HepG2 (cell line): Measurements from ENCODE around the gene VSTM1. TPM values are rescaled to one million over a fixed set of nuclear protein-coding genes. Genes with fewer than 3 reads are reported as not detected.

ENCODE experiments used
- CBFB ChIP-seq: sonication (generic); formaldehyde crosslinking; IDR thresholded peaks from 2 replicates; pipeline ENCODE4 v1.4.0; 2020; ENCODE audit warnings: missing genetic modification reagents
- CCDC6 ChIP-seq: sonication (generic); formaldehyde crosslinking; IDR thresholded peaks from 2 replicates; pipeline ENCODE4 v1.8.1; 2022; ENCODE audit warnings: mild to moderate bottlenecking, missing genetic modification reagents, moderate library complexity
- PHF20 ChIP-seq: sonication (generic); formaldehyde crosslinking; IDR thresholded peaks from 2 replicates; pipeline ENCODE4 v1.5.0; 2020; ENCODE audit warnings: mild to moderate bottlenecking, missing genetic modification reagents
- RXRA ChIP-seq: sonication (generic); formaldehyde crosslinking; IDR thresholded peaks from 2 replicates; pipeline ENCODE4 v1.5.1; 2020; ENCODE audit warnings: missing genetic modification reagents
- SPEN ChIP-seq: sonication (generic); formaldehyde crosslinking; IDR thresholded peaks from 2 replicates; pipeline ENCODE4 v1.5.1; 2020; ENCODE audit warnings: low read depth, mild to moderate bottlenecking, missing genetic modification reagents
- TBX2 ChIP-seq: sonication (generic); formaldehyde crosslinking; IDR thresholded peaks from 2 replicates; pipeline ENCODE4 v1.5.0; 2020; ENCODE audit warnings: missing genetic modification reagents, mild to moderate bottlenecking, borderline replicate concordance
- ZNF263 ChIP-seq: sonication (generic); formaldehyde crosslinking; IDR thresholded peaks from 2 replicates; pipeline ENCODE4 v1.4.0; 2020; ENCODE audit warnings: missing genetic modification reagents
- ZNF766 ChIP-seq: sonication (generic); formaldehyde crosslinking; IDR thresholded peaks from 2 replicates; pipeline ENCODE4 v1.5.0; 2020; ENCODE audit warnings: missing genetic modification reagents, borderline replicate concordance
- polyA plus RNA-seq, 8 experiments: library from polyadenylated mRNA; depleted of rRNA in 3 of 8; stranded (reverse) in 7 of 8; unstranded in 1 of 8; fragments of >200 nt; fragmentation: Illumina TruSeq in 4 of 8; extraction: Trizol in 4 of 8; gene quantifications; 2 replicates each; pipeline versions ENCODE4 v1.2.1 to v1.2.3, GENCODE V29; 2011 to 2016; ENCODE audit warnings: low read depth in 4 of 8, missing spikeins in 1 of 8, mixed read lengths in 1 of 8; ENCODE audit not compliant: insufficient read depth in 1 of 8
- total RNA-seq, 5 experiments: library from RNA; depleted of rRNA; stranded (reverse); fragments of >200 nt; fragmentation: Illumina TruSeq; extraction: Trizol; gene quantifications; 2 replicates each; pipeline ENCODE4 v1.2.3, GENCODE V29; 2016; ENCODE audit warnings: low read depth in 1 of 5
- TF ChIP-seq, protein P1 (sequence below): sonication (generic); formaldehyde crosslinking; IDR thresholded peaks from 2 replicates; pipeline ENCODE4 v1.4.0; 2020; ENCODE audit warnings: mild to moderate bottlenecking, missing genetic modification reagents
- TF ChIP-seq, protein P2 (sequence below): sonication (generic); formaldehyde crosslinking; IDR thresholded peaks from 2 replicates; pipeline ENCODE4 v1.8.1; 2023; ENCODE audit warnings: mild to moderate bottlenecking, missing genetic modification reagents
- TF ChIP-seq, protein P3 (sequence below): sonication (generic); formaldehyde crosslinking; IDR thresholded peaks from 2 replicates; pipeline ENCODE4 v1.4.0; 2020; ENCODE audit warnings: missing genetic modification reagents
- TF ChIP-seq, protein P4 (sequence below): sonication (generic); formaldehyde crosslinking; IDR thresholded peaks from 2 replicates; pipeline ENCODE4 v1.4.0; 2020; ENCODE audit warnings: missing genetic modification reagents
- TF ChIP-seq, protein P5 (sequence below): sonication (generic); formaldehyde crosslinking; IDR thresholded peaks from 2 replicates; pipeline ENCODE4 v1.4.0; 2020; ENCODE audit warnings: missing genetic modification reagents, low read depth, mild to moderate bottlenecking, borderline replicate concordance
- TF ChIP-seq, protein P6 (sequence below): sonication (generic); formaldehyde crosslinking; IDR thresholded peaks from 2 replicates; pipeline ENCODE4 v1.4.0; 2020; ENCODE audit warnings: mild to moderate bottlenecking, low read depth, missing genetic modification reagents

VSTM1 gene
- total and polyA plus RNA-seq, 2 of the 13 experiments (the other 11 are each of a cell fraction or from before 2014, with no cell fraction given) = not detected

DNA sequence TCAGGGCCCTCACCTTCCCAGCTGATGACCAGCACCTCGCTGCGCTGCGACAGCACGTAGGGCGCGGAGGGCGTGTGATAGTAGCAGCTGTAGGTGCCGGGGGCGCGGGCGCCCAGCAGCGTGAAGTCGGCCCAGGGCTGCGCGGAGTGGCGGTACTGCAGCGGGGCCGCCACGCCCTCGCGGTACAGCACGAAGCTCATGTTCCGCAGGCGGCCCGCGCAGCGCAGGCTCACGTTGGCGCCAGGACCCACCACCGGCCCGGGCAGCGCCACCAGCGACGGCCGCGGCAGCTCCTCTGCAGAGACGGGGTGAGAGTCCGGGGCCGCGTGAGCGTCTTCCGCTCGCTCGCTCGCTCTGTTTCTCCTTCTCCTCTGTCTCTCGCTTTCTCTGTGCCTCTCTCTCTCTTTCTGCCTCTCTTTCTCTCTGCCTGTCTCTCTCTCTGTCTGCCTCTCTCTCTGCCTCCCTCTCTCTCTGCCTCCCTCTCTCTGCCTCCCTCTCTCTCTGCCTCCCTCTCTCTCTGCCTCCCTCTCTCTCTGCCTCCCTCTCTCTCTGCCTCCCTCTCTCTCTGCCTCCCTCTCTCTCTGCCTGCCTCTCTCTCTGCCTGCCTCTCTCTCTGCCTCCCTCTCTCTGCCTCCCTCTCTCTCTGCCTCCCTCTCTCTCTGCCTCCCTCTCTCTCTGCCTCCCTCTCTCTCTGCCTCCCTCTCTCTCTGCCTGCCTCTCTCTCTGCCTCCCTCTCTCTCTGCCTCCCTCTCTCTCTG lies 32.3 kb upstream of the VSTM1 start (continued):
- TF ChIP-seq ZNF766 = peak; percentile 75; the same call in 1 of the 2 replicates
- peak; percentile 32; the same call in 1 of the 2 replicates for TF ChIP-seq PHF20 (CRISPR knock-in tag)
- TF ChIP-seq CBFB (CRISPR knock-in tag) = 0 out of 2 replicates have a peak, but pooled peaks have one; percentile 24
- TF ChIP-seq, protein P1, sequence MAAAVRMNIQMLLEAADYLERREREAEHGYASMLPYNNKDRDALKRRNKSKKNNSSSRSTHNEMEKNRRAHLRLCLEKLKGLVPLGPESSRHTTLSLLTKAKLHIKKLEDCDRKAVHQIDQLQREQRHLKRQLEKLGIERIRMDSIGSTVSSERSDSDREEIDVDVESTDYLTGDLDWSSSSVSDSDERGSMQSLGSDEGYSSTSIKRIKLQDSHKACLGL (CRISPR knock-in tag) = peak; percentile 83
- TF ChIP-seq, protein P2, sequence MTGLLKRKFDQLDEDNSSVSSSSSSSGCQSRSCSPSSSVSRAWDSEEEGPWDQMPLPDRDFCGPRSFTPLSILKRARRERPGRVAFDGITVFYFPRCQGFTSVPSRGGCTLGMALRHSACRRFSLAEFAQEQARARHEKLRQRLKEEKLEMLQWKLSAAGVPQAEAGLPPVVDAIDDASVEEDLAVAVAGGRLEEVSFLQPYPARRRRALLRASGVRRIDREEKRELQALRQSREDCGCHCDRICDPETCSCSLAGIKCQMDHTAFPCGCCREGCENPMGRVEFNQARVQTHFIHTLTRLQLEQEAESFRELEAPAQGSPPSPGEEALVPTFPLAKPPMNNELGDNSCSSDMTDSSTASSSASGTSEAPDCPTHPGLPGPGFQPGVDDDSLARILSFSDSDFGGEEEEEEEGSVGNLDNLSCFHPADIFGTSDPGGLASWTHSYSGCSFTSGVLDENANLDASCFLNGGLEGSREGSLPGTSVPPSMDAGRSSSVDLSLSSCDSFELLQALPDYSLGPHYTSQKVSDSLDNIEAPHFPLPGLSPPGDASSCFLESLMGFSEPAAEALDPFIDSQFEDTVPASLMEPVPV (CRISPR knock-in tag) = peak; percentile 84
- TF ChIP-seq CCDC6 (CRISPR knock-in tag) = peak; percentile 66; the same call in 1 of the 2 replicates
- 0 out of 2 replicates have a peak, but pooled peaks have one; percentile 25 for TF ChIP-seq RXRA (CRISPR knock-in tag)
- TF ChIP-seq, protein P3, sequence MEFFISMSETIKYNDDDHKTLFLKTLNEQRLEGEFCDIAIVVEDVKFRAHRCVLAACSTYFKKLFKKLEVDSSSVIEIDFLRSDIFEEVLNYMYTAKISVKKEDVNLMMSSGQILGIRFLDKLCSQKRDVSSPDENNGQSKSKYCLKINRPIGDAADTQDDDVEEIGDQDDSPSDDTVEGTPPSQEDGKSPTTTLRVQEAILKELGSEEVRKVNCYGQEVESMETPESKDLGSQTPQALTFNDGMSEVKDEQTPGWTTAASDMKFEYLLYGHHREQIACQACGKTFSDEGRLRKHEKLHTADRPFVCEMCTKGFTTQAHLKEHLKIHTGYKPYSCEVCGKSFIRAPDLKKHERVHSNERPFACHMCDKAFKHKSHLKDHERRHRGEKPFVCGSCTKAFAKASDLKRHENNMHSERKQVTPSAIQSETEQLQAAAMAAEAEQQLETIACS (CRISPR knock-in tag) = 0 out of 2 replicates have a peak, but pooled peaks have one; percentile 38
- TF ChIP-seq, protein P4, sequence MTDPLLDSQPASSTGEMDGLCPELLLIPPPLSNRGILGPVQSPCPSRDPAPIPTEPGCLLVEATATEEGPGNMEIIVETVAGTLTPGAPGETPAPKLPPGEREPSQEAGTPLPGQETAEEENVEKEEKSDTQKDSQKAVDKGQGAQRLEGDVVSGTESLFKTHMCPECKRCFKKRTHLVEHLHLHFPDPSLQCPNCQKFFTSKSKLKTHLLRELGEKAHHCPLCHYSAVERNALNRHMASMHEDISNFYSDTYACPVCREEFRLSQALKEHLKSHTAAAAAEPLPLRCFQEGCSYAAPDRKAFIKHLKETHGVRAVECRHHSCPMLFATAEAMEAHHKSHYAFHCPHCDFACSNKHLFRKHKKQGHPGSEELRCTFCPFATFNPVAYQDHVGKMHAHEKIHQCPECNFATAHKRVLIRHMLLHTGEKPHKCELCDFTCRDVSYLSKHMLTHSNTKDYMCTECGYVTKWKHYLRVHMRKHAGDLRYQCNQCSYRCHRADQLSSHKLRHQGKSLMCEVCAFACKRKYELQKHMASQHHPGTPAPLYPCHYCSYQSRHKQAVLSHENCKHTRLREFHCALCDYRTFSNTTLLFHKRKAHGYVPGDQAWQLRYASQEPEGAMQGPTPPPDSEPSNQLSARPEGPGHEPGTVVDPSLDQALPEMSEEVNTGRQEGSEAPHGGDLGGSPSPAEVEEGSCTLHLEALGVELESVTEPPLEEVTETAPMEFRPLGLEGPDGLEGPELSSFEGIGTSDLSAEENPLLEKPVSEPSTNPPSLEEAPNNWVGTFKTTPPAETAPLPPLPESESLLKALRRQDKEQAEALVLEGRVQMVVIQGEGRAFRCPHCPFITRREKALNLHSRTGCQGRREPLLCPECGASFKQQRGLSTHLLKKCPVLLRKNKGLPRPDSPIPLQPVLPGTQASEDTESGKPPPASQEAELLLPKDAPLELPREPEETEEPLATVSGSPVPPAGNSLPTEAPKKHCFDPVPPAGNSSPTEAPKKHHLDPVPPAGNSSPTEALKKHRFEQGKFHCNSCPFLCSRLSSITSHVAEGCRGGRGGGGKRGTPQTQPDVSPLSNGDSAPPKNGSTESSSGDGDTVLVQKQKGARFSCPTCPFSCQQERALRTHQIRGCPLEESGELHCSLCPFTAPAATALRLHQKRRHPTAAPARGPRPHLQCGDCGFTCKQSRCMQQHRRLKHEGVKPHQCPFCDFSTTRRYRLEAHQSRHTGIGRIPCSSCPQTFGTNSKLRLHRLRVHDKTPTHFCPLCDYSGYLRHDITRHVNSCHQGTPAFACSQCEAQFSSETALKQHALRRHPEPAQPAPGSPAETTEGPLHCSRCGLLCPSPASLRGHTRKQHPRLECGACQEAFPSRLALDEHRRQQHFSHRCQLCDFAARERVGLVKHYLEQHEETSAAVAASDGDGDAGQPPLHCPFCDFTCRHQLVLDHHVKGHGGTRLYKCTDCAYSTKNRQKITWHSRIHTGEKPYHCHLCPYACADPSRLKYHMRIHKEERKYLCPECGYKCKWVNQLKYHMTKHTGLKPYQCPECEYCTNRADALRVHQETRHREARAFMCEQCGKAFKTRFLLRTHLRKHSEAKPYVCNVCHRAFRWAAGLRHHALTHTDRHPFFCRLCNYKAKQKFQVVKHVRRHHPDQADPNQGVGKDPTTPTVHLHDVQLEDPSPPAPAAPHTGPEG = 0 out of 2 replicates have a peak, but pooled peaks have one; percentile 78
- TF ChIP-seq, protein P5, sequence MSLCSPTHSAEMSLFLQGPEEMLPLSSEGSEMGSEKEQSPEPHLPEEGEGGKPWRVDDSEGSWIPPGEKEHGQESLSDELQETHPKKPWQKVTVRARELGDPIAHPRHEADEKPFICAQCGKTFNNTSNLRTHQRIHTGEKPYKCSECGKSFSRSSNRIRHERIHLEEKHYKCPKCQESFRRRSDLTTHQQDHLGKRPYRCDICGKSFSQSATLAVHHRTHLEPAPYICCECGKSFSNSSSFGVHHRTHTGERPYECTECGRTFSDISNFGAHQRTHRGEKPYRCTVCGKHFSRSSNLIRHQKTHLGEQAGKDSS (CRISPR knock-in tag) = peak; percentile 52; the same call in 1 of the 2 replicates
- peak; percentile 71; the same call in 1 of the 2 replicates for TF ChIP-seq SPEN (CRISPR knock-in tag)
- peak; percentile 53; the same call in 1 of the 2 replicates for TF ChIP-seq TBX2 (CRISPR knock-in tag)
- TF ChIP-seq, protein P6, sequence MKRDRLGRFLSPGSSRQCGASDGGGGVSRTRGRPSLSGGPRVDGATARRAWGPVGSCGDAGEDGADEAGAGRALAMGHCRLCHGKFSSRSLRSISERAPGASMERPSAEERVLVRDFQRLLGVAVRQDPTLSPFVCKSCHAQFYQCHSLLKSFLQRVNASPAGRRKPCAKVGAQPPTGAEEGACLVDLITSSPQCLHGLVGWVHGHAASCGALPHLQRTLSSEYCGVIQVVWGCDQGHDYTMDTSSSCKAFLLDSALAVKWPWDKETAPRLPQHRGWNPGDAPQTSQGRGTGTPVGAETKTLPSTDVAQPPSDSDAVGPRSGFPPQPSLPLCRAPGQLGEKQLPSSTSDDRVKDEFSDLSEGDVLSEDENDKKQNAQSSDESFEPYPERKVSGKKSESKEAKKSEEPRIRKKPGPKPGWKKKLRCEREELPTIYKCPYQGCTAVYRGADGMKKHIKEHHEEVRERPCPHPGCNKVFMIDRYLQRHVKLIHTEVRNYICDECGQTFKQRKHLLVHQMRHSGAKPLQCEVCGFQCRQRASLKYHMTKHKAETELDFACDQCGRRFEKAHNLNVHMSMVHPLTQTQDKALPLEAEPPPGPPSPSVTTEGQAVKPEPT (CRISPR knock-in tag) = peak; percentile 38; the same call in 1 of the 2 replicates
- TF ChIP-seq ZNF263 (CRISPR knock-in tag) = peak; percentile 61; the same call in 1 of the 2 replicates
